ENCODE results near the gene SSBP2.

Gene SSBP2

DNA sequence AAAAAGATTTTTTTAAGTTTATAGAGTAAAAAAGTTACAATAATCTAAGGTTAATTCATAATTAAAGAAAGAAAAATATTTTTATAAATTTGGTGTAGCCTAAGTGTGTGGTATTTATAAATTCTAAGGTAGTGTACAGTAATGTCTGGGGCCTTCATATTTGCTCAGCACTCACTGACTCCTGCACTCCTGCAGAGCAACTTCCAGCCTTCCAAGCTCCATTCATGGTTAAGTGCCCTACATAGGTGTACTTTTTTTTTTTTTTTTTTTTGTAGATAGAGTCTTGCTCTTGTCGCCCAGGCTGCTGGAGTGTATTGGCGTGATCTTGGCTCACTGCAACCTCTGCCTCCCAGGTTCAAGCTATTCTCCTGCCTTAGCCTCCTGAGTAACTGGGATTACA lies 367.0 kb downstream of the SSBP2 start:
- Mint-ChIP-seq H3K4me1 (no peaks in the 10 kb centered on the region), H3K4me3 (no peak overlapping the region), H3K27ac (no peak overlapping the region), H3K27me3 (peaks cover 7% of the 10 kb centered on the region), H3K9me3 (no peaks in the 10 kb centered on the region)
- ATAC-seq (no peak), DNase-seq (no peak)

DNA sequence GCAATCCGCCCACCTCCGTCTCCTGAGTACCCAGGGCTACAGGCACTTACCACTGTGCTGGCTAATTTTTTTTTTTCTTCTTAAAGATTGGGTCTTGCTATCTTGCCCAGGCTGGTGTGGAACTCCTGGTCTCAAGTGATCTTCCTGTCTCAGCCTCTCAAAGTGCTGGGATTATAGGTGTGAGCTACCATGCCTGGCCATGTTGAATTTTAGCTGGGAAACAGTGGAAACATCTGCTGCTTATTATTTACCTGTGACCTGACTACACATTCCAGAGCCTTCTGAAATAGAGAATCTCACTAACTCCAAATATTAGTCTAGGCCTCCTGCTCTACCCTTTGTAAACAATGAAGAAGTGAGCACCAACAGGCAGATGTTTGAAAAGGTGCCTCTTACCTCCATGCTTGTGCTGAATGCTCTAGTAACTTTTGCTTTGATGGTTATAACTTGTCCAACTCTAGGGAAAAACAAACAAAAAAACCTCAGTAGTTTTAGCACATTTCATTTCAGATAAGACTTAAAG lies 379.5 kb downstream of the SSBP2 start:
- Mint-ChIP-seq H3K4me1 (no peaks in the 10 kb centered on the region), H3K4me3 (no peak overlapping the region), H3K27me3 (peaks cover 21% of the 10 kb centered on the region), H3K27ac (no peak overlapping the region), H3K9me3 (no peaks in the 10 kb centered on the region)
- no peak for DNase-seq
- ATAC-seq = no peak

DNA sequence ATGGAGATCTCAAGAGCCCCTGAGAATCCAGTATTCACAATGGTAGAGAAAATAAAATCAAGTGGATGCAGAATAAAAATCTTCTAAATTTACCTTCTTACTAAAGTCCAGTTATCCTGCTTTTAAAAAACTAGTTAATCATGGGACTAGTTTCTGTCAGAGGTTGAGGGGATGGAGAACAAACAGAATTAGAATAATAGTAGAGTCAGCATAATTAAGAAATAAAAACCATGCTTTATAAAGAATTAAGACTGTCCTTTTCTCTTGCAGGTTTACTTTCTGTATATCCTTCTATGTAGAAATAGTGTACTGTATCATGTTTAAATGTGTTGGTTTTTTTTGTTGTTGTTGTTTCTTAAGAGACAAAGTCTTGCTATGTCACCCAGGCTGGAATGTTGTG lies 380.0 kb downstream of the SSBP2 start:
- ATAC-seq = no peak
- Mint-ChIP-seq H3K4me1 (no peaks in the 10 kb centered on the region), H3K4me3 (no peak overlapping the region), H3K27me3 (peaks cover 17% of the 10 kb centered on the region), H3K27ac (no peak overlapping the region), H3K9me3 (no peaks in the 10 kb centered on the region)
- DNase-seq = no peak

DNA sequence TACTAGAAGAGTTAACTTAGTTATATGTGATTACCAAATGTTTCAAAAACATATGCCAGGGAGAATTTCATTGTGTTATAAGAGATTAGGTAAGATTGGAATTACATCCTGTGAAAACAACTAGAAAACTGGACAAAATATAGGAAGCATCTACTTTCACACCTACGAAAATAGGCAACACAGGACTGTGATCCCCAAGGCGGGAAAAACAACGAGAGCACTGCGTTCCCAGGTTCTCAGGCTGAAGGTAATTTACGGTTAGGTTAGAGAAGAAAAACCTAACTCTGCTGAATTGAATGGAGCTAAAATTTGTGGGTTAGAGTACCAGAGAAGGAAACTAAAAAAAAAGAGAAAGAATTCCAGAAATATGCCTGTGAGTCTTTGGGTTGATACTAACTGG lies 385.4 kb downstream of the SSBP2 start:
- Mint-ChIP-seq H3K27me3 (no peaks in the 10 kb centered on the region), H3K4me3 (no peak overlapping the region), H3K4me1 (no peaks in the 10 kb centered on the region), H3K27ac (no peak overlapping the region), H3K9me3 (no peaks in the 10 kb centered on the region)
- ATAC-seq (no peak), DNase-seq (no peak)

DNA sequence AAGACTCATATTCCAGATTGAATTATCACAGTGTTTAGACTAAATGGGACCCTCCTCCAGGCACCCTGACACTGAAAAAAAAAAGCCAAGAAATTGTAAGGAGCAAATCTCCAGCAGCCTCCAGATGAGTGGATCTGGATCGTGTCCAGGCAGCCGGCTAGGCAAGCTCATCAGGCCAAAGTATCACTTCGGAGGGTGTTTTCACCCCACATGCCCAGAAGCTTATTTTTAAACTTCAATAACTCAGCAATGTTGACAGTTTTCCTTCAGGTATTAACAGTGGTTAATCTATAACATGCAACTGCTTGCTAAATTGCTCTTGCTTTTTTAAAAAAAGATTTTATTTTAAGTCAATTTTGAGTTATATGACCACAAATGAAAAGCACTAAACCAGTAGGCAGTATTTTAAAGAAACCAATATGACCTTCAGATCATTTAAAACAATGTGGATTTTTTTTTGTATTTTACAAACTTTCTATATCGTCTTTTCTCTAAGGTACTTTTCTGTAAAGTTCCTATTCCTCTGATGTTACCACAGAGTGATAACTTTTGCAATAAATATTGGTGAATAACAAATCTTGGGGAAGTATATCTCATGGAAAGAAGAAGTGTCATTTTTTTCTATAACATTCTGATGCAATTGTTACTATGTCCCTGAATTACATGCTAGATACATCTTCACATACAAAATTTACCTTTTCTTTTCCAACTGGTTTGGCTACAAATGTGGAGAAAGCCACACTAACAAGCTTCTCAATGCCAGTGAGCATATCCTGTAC lies 387.6 kb downstream of the SSBP2 start:
- ATAC-seq = no peak
- H3K4me1 Mint-ChIP-seq = no peaks in the 10 kb centered on the region
- H3K4me3 Mint-ChIP-seq = no peak overlapping the region
- no peak for DNase-seq
- H3K27me3 Mint-ChIP-seq = peaks cover 11% of the 10 kb centered on the region
- H3K9me3 Mint-ChIP-seq = no peaks in the 10 kb centered on the region
- H3K27ac Mint-ChIP-seq = no peak overlapping the region
